Muscle layer of duodenum (tissue), 2 donors: ENCODE data around the gene PRAME.
"Not testable (repeated sequence)": the region's sequence is repeated elsewhere in the genome, so short reads cannot be mapped to it uniquely, and the experiment has no call there.

Experiments used
- H3K27ac ChIP-seq: one replicate; pipeline ENCODE4 v1.7.0; 2013; ENCODE audit warnings: mild to moderate bottlenecking, low read length
- H3K27me3 ChIP-seq: one replicate; pipeline ENCODE4 v1.7.0; 2013; ENCODE audit warnings: low read depth, mild to moderate bottlenecking, control low read depth, low read length
- H3K36me3 ChIP-seq, 2 donors: one replicate each; pipeline ENCODE4 v1.7.0; 2013; ENCODE audit warnings: low read length in 2 of 2, control low read depth in 1 of 2, mild to moderate bottlenecking in 1 of 2; ENCODE audit not compliant: insufficient read depth in 2 of 2, control insufficient read depth in 1 of 2
- H3K4me1 ChIP-seq, 2 donors: one replicate each; pipeline ENCODE4 v1.7.0; 2013; ENCODE audit warnings: low read length in 2 of 2, mild to moderate bottlenecking in 2 of 2, control low read depth in 1 of 2, moderate library complexity in 1 of 2; ENCODE audit not compliant: insufficient read depth in 2 of 2, control insufficient read depth in 1 of 2
- H3K4me3 ChIP-seq, 2 donors: one replicate each; pipeline ENCODE4 v1.7.0; 2013; ENCODE audit warnings: low read length in 2 of 2, low read depth in 1 of 2, mild to moderate bottlenecking in 1 of 2
- H3K9me3 ChIP-seq, 2 donors: one replicate each; pipeline ENCODE4 v1.7.0; 2013; ENCODE audit warnings: low read length in 2 of 2, control low read depth in 1 of 2, mild to moderate bottlenecking in 1 of 2; ENCODE audit not compliant: control insufficient read depth in 1 of 2
- donor health status: healthy.

The PRAME gene

DNA sequence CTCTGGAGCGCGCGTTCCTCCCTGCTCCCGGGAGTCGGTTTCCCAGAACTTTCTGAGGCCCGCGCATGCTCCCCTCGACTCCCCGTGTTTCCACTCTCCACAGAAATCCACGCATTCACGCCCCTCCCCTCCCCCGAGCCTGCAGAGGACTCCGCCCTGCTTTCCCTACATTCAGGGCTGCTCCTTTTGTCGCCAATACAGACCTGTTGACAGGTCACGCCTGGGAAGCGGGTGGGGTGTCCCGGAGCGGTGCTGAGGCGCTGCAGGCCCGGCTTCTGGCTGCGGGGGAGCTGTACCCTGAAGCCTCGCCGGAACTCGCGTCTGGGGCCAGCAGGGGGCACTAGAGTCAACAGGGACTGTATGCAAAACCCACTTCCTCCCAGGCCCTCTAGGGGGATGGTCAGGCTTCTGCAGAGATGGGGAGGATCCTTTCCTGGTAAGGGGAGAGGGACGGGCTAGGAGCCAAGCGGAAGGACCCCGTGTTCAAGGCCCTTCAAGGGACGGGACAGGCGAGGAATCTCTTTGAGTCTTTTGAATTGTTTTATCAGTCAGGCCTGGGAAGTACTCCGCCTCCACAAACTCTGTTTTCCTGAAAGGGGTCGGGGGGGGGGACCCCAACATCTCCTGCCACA, at the start of gene PRAME:
PRAME (minus strand) TSS at position 294 of the 632 bp plus-strand sequence. CDS start 2,433 bp downstream, outside the sequence.
- Histone ChIP-seq H3K27me3 (no peaks in the 10 kb centered on the region), H3K4me3 (no peak within 1 kb of the TSS), H3K4me1 (no peaks in the 10 kb centered on the region), H3K36me3 (no peaks in the 10 kb centered on the region), H3K27ac (no peak within 1 kb of the TSS), H3K9me3 (no peaks in the 10 kb centered on the region)

- not testable (repeated sequence) for H3K4me3 ChIP-seq, H3K4me1 ChIP-seq, H3K27me3 ChIP-seq, H3K9me3 ChIP-seq, H3K27ac ChIP-seq, H3K36me3 ChIP-seq
These were observed 49.0 kb upstream of the PRAME start for GRCh38 chr22:22608022-22608421.

DNA sequence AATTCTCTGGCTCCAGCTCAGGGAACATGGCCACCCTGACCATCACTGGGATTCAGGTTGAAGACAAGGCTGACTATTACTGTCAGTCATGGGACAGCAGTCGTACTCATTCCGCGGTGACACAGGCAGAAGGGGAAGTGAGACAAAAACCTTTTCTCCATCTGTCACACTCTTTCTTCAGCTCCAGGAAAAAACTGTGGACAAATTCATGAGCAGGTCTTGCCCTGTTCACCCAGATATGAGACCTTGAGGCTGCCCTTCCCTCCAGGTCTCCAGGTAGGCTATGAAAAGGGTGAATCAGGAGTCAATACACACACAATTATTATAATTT, 46.0 kb upstream of the PRAME start:
- Histone ChIP-seq H3K4me3 (no peak overlapping the region), H3K27me3 (no peaks in the 10 kb centered on the region), H3K36me3 (no peaks in the 10 kb centered on the region), H3K27ac (no peak overlapping the region), H3K4me1 (no peaks in the 10 kb centered on the region), H3K9me3 (peaks cover 0 to 10% of the 10 kb centered on the region in 2 donors)

GRCh38 chr22:22604326-22605073, 45.4 kb upstream of the PRAME start:
- H3K27me3 ChIP-seq = no peaks in the 10 kb centered on the region
- no peak overlapping the region for H3K4me3 ChIP-seq
- H3K9me3 ChIP-seq = peaks cover 0 to 10% of the 10 kb centered on the region in 2 donors
- H3K36me3 ChIP-seq = no peaks in the 10 kb centered on the region
- H3K4me1 ChIP-seq = no peaks in the 10 kb centered on the region
- H3K27ac ChIP-seq = no peak overlapping the region

GRCh38 chr22:22603470-22603947, 44.4 kb upstream of the PRAME start:
- H3K36me3 ChIP-seq = no peaks in the 10 kb centered on the region
- H3K27me3 ChIP-seq = no peaks in the 10 kb centered on the region
- no peak overlapping the region for H3K27ac ChIP-seq
- peaks cover 0 to 10% of the 10 kb centered on the region in 2 donors for H3K9me3 ChIP-seq
- H3K4me3 ChIP-seq = no peak overlapping the region
- H3K4me1 ChIP-seq = no peaks in the 10 kb centered on the region

DNA sequence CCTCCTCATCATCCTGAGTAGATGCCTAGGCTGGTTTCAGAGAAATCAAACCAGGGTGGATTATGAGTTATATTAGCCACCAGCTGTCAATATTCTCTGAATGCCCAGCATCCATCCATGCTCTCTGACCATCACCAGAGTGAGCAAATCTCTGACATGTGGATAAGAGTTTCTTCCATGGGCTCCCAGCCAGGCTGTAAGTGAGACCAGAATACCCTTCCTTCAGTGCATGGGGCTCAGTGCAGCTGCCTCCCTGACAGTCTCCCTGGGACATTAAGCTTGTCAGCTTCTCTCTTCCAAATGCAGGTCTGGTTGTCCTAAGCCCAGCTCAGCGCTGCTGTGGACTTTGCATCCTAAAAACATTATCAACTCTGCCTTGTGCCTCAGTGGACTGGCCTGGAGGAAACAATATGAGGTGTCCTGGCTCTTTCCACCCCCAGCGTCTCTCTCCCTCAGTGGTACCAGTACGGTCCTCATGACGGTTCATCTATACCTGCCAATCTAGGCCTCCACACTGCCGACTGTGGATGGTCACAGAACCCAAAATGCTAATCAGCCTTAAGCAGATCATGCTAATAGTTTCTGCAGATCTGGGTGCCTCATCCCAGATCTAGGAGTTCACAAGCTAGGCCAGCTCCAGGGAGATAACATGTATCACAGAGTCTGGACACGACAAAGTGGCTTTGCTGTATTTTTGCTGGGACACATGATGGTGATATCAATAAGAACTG, 41.6 kb upstream of the PRAME start:
- Histone ChIP-seq H3K36me3 (no peaks in the 10 kb centered on the region), H3K27me3 (no peaks in the 10 kb centered on the region), H3K9me3 (no peaks in the 10 kb centered on the region), H3K4me1 (no peaks in the 10 kb centered on the region), H3K27ac (no peak overlapping the region), H3K4me3 (no peak overlapping the region)

GRCh38 chr22:22599248-22599647, 40.2 kb upstream of the PRAME start:
- H3K9me3 ChIP-seq = no peaks in the 10 kb centered on the region
- no peak overlapping the region for H3K27ac ChIP-seq
- H3K27me3 ChIP-seq = no peaks in the 10 kb centered on the region
- H3K4me3 ChIP-seq = no peak overlapping the region
- H3K36me3 ChIP-seq = no peaks in the 10 kb centered on the region
- no peaks in the 10 kb centered on the region for H3K4me1 ChIP-seq

- Histone ChIP-seq H3K27ac (no peak overlapping the region), H3K4me1 (no peaks in the 10 kb centered on the region), H3K9me3 (no peaks in the 10 kb centered on the region), H3K27me3 (no peaks in the 10 kb centered on the region), H3K36me3 (no peaks in the 10 kb centered on the region), H3K4me3 (no peak overlapping the region)
These were observed 39.1 kb upstream of the PRAME start for GRCh38 chr22:22598144-22598543.

DNA sequence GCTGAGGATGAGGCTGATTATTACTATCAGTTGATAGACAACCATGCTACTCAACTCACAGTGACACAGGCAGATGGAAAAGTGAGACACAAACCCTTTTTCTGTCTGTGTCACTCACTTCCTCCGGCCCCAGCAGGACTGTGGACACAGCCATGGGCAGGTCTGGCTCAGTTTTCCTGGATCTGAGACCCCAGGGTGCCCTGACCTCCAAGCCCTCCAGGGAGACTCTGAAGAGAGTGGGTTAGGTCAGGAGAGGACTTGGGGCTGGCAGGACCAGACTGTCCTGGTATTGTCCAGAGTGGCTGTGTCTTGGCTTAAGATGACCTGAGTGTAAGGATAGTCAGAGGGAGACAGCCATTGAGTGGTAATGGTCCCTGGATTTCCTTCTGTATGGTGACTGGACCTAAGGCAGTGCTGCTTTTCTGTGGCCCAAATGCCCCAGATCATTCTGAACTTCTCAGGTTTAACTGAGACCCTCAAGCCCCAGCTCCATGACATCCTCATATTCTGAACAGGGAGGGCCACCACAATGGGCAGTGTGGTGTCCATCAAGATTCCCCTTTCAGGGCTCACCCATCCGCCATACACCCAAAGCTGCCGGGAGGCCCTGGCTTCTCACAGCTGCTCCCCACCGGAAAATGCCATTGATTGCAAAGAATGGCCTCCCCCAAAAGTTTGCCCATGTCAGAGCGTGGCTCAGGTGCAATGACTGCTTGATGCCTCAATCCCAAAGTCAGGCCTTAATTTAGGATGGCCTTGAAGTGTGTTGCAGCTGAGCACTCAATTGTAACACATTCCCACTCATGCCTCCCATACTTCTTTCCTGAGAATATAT, 36.2 kb upstream of the PRAME start:
- Histone ChIP-seq H3K4me3 (no peak overlapping the region), H3K4me1 (no peaks in the 10 kb centered on the region), H3K27me3 (no peaks in the 10 kb centered on the region), H3K9me3 (no peaks in the 10 kb centered on the region), H3K36me3 (no peaks in the 10 kb centered on the region), H3K27ac (no peak overlapping the region)

DNA sequence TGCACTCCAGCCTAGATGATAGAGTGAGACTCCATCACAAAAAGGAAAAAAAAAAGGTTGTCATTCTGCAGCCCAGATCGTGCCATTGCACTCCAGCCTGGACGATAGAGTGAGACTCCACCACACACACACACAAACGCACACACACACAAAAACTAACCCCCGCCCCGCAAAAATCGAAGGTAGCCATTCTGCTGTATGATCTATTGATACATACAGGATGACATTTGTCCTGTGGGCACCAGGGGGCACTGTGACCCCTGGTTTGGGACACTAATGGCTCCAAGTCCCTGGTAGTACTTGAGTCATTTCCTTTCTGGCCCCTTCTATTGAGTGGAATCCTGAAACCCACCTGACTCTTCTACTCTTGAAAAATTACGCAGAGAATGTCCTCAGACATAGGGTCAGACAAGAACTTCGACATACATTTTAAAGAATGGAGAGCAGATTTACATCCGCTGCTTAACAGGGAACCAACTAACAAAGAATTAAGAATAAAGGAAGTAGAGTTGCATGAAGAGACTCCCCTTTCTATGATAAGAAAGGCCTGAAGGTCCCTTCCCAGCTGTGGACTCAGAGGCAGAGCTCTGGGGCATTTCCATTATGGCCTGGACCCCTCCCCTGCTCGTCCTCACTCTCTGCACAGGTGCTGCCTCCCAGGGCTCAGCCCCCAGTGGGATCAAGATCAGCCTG, 35.0 kb upstream of the PRAME start:
- Histone ChIP-seq H3K36me3 (no peaks in the 10 kb centered on the region), H3K9me3 (no peaks in the 10 kb centered on the region), H3K27me3 (no peaks in the 10 kb centered on the region), H3K4me3 (no peak overlapping the region), H3K4me1 (no peaks in the 10 kb centered on the region), H3K27ac (no peak overlapping the region)
